CD4-positive, alpha-beta T cell treated with Interleukin-2 at 100 ng/mL for 4 hours (primary cell): ENCODE results near the gene LCT.
"Not testable (repeated sequence)": the region's sequence is repeated elsewhere in the genome, so short reads cannot be mapped to it uniquely, and the experiment has no call there.

ENCODE experiments used
- DNase-seq: peaks from one replicate; pipeline ENCODE4 v3.0.0-alpha.2; 2020; ENCODE audit warnings: low spot score

LCT gene

GRCh38 chr2:135831180-135831812 is 5.7 kb downstream of the LCT start:
- DNase-seq: no peak

GRCh38 chr2:135829378-135830135 is 7.4 kb downstream of the LCT start:
- no peak for DNase-seq

- no peak for DNase-seq
Measured at GRCh38 chr2:135826544-135826943, 10.4 kb downstream of the LCT start.

DNA sequence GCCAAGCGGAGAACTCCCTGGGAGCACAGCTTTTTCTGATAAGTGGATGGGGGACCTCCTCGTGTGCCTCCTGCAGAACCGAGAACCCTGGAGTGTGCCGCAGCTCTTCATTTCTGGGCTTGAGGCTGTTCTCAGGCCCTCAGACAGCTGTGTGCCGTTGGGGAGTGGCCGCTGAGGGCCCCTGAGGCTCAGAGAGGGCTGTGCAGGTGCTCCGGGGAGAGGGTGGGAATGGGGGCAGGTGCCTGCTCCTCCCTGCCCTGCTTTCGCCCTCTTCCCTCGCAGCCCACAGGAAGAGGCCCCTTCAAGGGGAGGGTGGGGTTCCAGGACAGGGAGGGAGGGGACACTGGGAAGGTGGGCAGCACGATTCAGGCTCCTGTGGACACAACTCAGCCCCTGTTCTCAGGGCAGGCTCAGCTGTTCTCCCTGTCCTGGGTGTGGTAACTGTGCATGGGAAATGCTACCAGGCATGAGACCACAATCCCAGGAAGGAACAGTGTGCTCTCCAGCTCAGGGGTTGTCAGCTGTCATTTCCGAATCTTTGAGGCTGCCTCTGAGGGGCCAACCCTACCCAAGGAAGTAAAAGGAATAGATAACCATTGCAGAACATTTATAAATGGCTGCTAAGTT is 11.3 kb downstream of the LCT start:
- DNase-seq: no peak

- DNase-seq: no peak
Measured at GRCh38 chr2:135825131-135825530, 11.9 kb downstream of the LCT start.

DNA sequence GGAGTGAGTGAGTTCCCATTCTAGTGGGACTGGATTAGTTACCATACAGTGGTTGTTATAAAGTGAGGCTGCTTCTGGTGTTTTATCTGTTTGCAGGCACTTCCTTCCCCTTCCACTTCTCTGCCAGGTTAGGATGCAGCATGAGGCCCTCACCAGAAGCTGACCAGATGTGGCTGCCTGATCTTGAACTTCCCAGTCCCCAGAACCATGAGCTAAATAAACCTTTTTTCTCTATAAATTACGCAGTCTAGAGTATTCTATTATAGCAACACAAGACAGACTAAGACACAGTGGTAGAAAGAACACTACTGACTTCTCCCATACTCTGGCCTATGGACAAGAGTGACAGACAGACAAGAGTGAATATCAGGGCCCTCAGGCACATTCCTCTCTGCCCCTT is 14.1 kb downstream of the LCT start:
- no peak for DNase-seq

- no peak for DNase-seq
Measured at GRCh38 chr2:135821190-135821589, 15.8 kb downstream of the LCT start.

GRCh38 chr2:135820003-135820618 is 16.9 kb downstream of the LCT start:
- peak; percentile 65 for DNase-seq

- DNase-seq: peak; percentile 5
Measured at GRCh38 chr2:135818937-135819610, 17.9 kb downstream of the LCT start.

DNA sequence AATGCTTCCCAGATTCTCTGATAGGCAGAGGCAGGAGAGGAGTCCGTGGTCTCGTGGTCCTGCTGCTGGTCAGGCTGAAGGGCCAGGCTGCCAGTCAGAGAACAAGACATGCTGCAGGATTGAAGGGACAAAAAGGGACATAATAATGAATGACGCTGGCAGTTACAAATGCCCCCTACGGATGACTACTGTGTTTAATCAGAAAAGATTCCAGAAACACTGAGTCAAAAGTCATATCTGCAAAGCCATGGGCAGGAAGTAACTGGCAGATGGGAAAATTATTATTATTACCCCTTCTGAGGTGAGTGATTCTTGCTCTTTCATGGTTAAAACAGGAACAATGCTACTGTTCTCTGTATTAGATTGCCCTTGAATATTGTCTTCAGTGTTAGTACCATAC is 19.0 kb downstream of the LCT start:
- no peak for DNase-seq

GRCh38 chr2:135817466-135817865 is 19.5 kb downstream of the LCT start:
- DNase-seq: no peak

- no peak for DNase-seq
Measured at GRCh38 chr2:135815269-135815668, 21.7 kb downstream of the LCT start.

DNA sequence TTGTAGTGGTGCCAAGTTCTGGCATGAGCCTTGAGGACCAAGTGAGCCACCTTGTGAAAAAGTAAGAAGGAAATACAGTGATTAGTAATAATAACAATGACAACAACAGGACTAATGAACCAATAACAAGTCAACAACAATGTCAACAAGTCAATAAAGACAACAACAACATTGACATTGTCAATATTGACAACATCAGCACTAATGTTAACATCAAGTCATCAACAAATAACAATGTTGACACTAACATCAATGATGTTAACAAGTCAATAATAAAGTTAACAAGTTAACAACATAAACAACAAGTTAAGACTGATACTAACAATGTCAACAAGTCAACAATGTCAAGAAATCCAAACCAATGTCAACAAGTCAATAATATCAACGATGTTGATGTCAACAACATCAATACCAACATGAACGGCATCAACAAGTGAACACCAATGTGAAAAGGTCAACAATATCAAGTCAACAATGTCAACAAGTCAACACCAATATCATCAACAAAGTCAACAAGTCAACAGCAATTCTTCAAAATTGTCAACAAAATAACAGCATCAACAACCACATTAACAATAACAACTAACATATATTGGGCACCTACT is 24.0 kb downstream of the LCT start:
- no peak for DNase-seq

DNA sequence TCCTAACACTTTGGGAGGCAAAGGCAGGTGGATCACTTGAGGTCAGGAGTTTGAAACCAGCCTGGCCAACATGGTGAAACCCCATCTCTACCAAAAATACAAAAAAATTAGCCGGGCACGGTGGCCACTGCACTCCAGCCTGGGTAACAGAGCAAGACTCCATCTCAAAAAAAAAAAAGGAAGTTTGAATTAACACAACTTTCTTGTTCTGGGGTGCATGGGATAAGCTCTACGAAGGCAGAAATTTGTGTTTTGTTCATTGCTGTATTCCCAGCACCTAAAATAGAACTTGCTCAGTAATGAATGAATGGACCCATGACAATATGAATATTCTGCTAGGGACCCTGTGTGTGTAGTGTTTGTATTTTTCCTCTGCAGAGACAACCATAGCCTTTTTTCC is 29.1 kb downstream of the LCT start:
- not testable (repeated sequence) for DNase-seq

DNA sequence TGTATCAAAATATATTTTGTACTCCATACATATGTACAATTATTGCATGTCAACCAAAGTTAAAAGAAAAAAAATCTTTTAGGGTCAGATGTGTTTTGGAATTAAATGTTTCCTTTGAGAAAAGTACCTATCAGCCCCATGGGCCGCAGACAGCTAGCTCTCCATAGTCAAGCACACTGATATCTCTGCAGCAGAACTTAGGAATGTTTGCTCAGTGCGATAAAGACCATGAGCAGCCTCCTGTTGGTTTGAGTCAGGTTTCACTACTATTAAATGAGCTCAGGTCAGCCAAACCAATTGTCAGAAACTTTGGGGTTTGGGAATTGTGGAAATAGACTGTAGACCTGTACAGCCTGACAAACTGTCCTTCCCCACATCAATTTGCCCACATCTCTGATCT is 33.7 kb downstream of the LCT start:
- no peak for DNase-seq

DNA sequence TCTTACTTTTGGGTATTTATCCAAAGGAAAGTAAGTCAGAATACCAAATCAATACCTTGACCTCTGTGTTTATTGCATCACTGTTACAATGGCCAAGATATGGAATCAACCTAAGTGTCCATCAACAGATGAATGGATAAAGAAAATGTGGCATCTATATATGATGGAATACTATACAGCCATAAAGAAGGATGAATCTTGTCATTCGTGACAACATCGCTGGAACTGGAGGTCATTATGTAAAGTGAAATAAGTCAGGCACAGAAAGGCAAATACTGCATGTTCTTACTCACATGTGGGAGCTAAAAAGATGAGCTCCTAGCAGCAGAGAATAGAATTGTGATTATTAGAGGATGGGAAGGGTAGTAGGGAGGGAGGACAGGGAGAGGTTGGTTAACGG is 34.6 kb downstream of the LCT start:
- DNase-seq: no peak

DNA sequence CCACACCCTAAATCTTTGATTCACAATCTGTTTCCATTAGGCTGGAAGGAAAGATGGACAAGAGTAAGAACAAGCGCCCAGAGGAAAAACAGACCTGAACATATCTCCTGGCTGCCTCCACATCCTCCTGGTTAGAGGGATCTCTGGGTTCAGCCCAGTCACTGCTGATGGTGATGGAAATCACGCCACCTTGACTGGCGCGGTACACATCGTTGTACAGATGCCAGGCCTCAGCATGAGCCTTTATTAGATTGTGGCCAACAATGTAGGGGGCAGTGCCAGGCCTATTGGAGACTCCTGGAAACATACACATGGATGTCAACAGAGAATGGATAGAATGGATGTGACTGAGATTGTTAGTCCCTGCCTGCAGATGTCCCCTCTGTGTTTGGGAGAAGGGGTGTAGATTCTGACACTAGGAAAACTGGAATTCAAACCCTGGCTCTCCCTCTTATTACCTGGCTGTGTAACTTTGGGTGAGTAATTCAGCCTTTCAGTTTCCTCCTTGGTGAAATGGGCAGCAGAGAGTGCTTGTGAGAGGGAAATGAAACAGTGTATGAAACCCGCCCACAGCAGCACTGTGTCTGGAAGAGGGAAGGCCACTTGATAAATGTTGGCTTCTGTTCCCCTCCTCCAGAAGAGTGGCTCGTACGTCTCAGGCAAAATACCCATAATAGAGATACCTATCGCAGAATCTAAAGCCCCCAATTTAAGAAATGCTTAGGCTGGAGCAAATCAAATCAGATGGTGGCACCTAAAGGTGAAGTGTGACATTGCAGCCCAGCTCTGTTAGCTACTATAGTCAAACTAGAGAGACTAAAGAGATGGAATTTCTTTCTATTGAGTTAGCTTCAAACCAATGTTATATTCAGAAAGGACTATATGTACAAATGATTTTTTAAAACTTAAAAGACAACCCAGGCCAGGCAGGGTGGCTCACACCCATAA is 36.2 kb downstream of the LCT start:
- DNase-seq: no peak

GRCh38 chr2:135799738-135800137 is 37.2 kb downstream of the LCT start:
- no peak for DNase-seq

DNA sequence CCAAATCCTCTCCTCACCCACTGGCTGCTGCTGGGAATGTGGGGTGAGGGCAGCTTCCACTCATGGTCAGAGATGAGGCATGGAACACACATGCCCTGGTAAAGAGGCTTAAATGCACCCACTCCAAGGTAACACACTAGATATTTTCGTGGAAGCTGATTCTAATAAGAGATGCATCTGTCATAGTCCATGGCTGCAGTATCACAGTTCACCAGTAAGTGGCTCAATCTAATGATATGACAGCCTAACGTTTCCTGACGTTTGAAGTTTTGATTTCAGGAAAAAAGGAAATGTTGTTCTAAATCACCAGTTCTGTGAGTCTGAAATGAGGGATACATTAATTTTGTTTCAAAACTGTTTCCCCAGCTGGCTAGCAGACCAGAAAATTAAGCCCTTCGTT is 38.2 kb downstream of the LCT start:
- no peak for DNase-seq

GRCh38 chr2:135798275-135798705 is 38.7 kb downstream of the LCT start:
- DNase-seq: no peak
